ENCODE data around the gene TMEM108. TPM values are rescaled to one million over a fixed set of nuclear protein-coding genes. Genes with fewer than 3 reads are reported as not detected.

Gene TMEM108
- total RNA-seq, 1 donor from 2014 or later: 15.4 TPM

GRCh38 chr3:133246119-133246518, 207.9 kb downstream of the TMEM108 start:
- Histone ChIP-seq H3K4me1 (no peaks in the 10 kb centered on the region), H3K27me3 (no peaks in the 10 kb centered on the region), H3K9me3 (no peaks in the 10 kb centered on the region), H3K4me3 (no peak overlapping the region), H3K36me3 (no peaks in the 10 kb centered on the region), H3K27ac (no peak overlapping the region)
- DNase-seq (no peak), ATAC-seq (no peak)
- no peak for TF ChIP-seq CTCF (IDR thresholded peaks at IDR 0.05)
- intact Hi-C loops (cut with DNase I): no loop called here

GRCh38 chr3:133246773-133247172, 208.6 kb downstream of the TMEM108 start:
- no peak overlapping the region for H3K27ac ChIP-seq
- intact Hi-C loops (cut with DNase I): no loop called here
- H3K9me3 ChIP-seq: no peaks in the 10 kb centered on the region
- H3K36me3 ChIP-seq: no peaks in the 10 kb centered on the region
- TF ChIP-seq CTCF (IDR thresholded peaks at IDR 0.05): no peak
- DNase-seq (no peak), ATAC-seq (no peak)
- no peaks in the 10 kb centered on the region for H3K27me3 ChIP-seq
- H3K4me1 ChIP-seq: no peaks in the 10 kb centered on the region
- H3K4me3 ChIP-seq: no peak overlapping the region

GRCh38 chr3:133248389-133248788, 210.2 kb downstream of the TMEM108 start:
- TF ChIP-seq CTCF (IDR thresholded peaks at IDR 0.05): no peak
- Histone ChIP-seq H3K27me3 (no peaks in the 10 kb centered on the region), H3K27ac (no peak overlapping the region), H3K36me3 (no peaks in the 10 kb centered on the region), H3K9me3 (no peaks in the 10 kb centered on the region), H3K4me3 (no peak overlapping the region), H3K4me1 (no peaks in the 10 kb centered on the region)
- no peak for ATAC-seq
- intact Hi-C loops (cut with DNase I): no loop called here
- no peak for DNase-seq

GRCh38 chr3:133249490-133249889, 211.3 kb downstream of the TMEM108 start:
- Histone ChIP-seq H3K36me3 (no peaks in the 10 kb centered on the region), H3K27me3 (no peaks in the 10 kb centered on the region), H3K9me3 (no peaks in the 10 kb centered on the region), H3K27ac (no peak overlapping the region), H3K4me1 (no peaks in the 10 kb centered on the region), H3K4me3 (no peak overlapping the region)
- ATAC-seq (no peak), DNase-seq (no peak)
- TF ChIP-seq CTCF (IDR thresholded peaks at IDR 0.05): no peak
- intact Hi-C loops (cut with DNase I): no loop called here

- Histone ChIP-seq H3K27me3 (no peaks in the 10 kb centered on the region), H3K27ac (no peak overlapping the region), H3K4me3 (no peak overlapping the region), H3K9me3 (no peaks in the 10 kb centered on the region), H3K4me1 (no peaks in the 10 kb centered on the region), H3K36me3 (no peaks in the 10 kb centered on the region)
- intact Hi-C loops (cut with DNase I): no loop called here
- ATAC-seq (no peak), DNase-seq (no peak)
- TF ChIP-seq CTCF (IDR thresholded peaks at IDR 0.05): no peak
These were observed 216.0 kb downstream of the TMEM108 start for GRCh38 chr3:133254151-133254550.

- no peaks in the 10 kb centered on the region for H3K4me1 ChIP-seq
- no peak for TF ChIP-seq CTCF (IDR thresholded peaks at IDR 0.05)
- no peak overlapping the region for H3K4me3 ChIP-seq
- DNase-seq (no peak), ATAC-seq (no peak)
- intact Hi-C loops (cut with DNase I): no loop called here
- no peaks in the 10 kb centered on the region for H3K36me3 ChIP-seq
- H3K27me3 ChIP-seq: no peaks in the 10 kb centered on the region
- H3K9me3 ChIP-seq: no peaks in the 10 kb centered on the region
- no peak overlapping the region for H3K27ac ChIP-seq
These were observed 216.5 kb downstream of the TMEM108 start for GRCh38 chr3:133254716-133255115.
